Transverse colon (tissue), 4 donors: ENCODE data around the gene CACNB3.

Source experiments
- CTCF ChIP-seq, 5 experiments: fragments of 200-600 bp in 3 of 5; fragments of 450-650 bp in 2 of 5; sonication (generic) in 3 of 5; IDR thresholded peaks; 1 replicate in 2 of 5; 2 replicates in 3 of 5; pipeline ENCODE4 v1.5.1; 2016 to 2017; ENCODE audit warnings: antibody characterized with exemption in 5 of 5, inconsistent platforms in 3 of 5, mild to moderate bottlenecking in 2 of 5, moderate library complexity in 1 of 5
- EP300 ChIP-seq: sonication (generic); formaldehyde crosslinking; IDR thresholded peaks from one replicate; pipeline ENCODE4 v1.6.1; 2017; ENCODE audit warnings: antibody characterized with exemption, low read depth
- POLR2A ChIP-seq: fragments of 450-650 bp; IDR thresholded peaks from one replicate; pipeline ENCODE4 v1.6.1; 2016; ENCODE audit warnings: antibody characterized with exemption, mild to moderate bottlenecking, moderate library complexity
- POLR2AphosphoS5 ChIP-seq, 3 donors: sonication (generic); formaldehyde crosslinking; IDR thresholded peaks; one replicate each; pipeline ENCODE4 v1.6.1; 2016; ENCODE audit warnings: antibody characterized with exemption in 3 of 3

DNA sequence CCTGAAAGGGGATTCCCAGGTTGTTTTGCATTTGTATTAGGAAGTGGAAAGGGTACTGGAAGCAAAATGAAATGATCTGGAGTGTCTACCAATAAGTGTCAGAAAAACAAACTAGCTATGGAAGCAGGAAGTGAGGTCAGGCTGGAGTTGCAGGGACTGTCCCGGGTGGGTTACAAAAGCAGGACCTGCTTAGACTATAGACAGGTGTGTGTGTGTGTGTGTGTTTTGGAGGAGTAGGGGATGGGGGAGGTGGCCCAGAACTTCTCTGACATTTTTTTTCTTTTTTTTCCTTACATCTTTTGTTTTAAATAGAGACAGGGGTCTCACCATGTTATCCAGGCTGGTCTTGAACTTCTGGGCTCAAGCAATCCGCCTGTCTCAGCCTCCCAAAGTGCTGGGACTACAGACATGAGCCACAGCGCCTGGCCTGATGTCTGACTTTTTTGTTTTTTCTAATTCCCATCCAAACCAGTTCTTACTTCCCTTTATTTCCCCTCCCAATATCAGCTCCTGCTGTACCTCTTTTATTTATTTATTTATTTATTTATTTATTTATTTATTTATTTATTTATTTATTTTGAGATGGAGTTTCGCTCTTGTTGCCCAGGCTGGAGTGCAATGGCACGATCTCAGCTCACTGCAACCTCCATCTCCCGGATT, 47.9 kb downstream of the CACNB3 start:
- peak in 1 of 5 experiments; percentile 15 for TF ChIP-seq CTCF (IDR thresholded peaks at IDR 0.05)
- no peak for TF ChIP-seq POLR2AphosphoS5 (IDR thresholded peaks at IDR 0.05)
- TF ChIP-seq POLR2A, result no peak
- TF ChIP-seq EP300, result no peak
